HepG2 (cell line): Measurements from ENCODE around the gene HELZ.

Source experiments
- CREB1 ChIP-seq, 2 experiments: fragments of 450-650 bp in 1 of 2; IDR thresholded peaks; 2 replicates each; pipeline ENCODE4 v1.6.1; 2016 to 2017; ENCODE audit warnings: control low read depth in 1 of 2, mild to moderate bottlenecking in 1 of 2, missing compliant biosample characterization in 1 of 2, missing genetic modification characterization in 1 of 2
- EZH2 ChIP-seq: conservative IDR thresholded peaks from 2 replicates; pipeline ENCODE4 v1.6.1; 2012; ENCODE audit warnings: mild to moderate bottlenecking, low read depth, low read length, moderate library complexity
- MAFK ChIP-seq, 2 experiments: IDR thresholded peaks in 1 of 2; conservative IDR thresholded peaks in 1 of 2; 2 replicates each; pipeline ENCODE4 v1.6.1; 2011; ENCODE audit warnings: improper control_type of control experiment in 2 of 2, low read length in 2 of 2
- MEIS1 ChIP-seq: sonication (generic); formaldehyde crosslinking; IDR thresholded peaks from 2 replicates; pipeline ENCODE4 v1.9.0; 2021; ENCODE audit warnings: mild to moderate bottlenecking, missing genetic modification reagents, moderate library complexity, borderline replicate concordance
- POLR2A ChIP-seq, 2 experiments: IDR thresholded peaks; 2 replicates each; pipeline ENCODE4 v1.6.1; 2011; ENCODE audit warnings: low read depth in 2 of 2, low read length in 2 of 2, mild to moderate bottlenecking in 1 of 2, moderate library complexity in 1 of 2; ENCODE audit not compliant: insufficient read depth in 1 of 2
- RBFOX2 ChIP-seq: fragments of 200-400 bp; formaldehyde crosslinking; IDR thresholded peaks from 2 replicates; pipeline ENCODE4 v1.6.1; 2017; ENCODE audit warnings: low read depth, mild to moderate bottlenecking, low read length
- YY1 ChIP-seq: IDR thresholded peaks from 2 replicates; pipeline ENCODE4 v1.6.1; 2011; ENCODE audit warnings: low read length, low read depth, moderate library complexity, mild to moderate bottlenecking; ENCODE audit not compliant: insufficient read depth, insufficient replicate concordance
- ZNF441 ChIP-seq: sonication (generic); formaldehyde crosslinking; IDR thresholded peaks from 2 replicates; pipeline ENCODE4 v1.7.0; 2021; ENCODE audit warnings: missing genetic modification reagents, borderline replicate concordance
- ZNF558 ChIP-seq: sonication (generic); formaldehyde crosslinking; IDR thresholded peaks from 2 replicates; pipeline ENCODE4 v1.9.0; 2022; ENCODE audit warnings: mild to moderate bottlenecking, missing genetic modification reagents, borderline replicate concordance
- ZNF629 ChIP-seq: sonication (generic); formaldehyde crosslinking; conservative IDR thresholded peaks from 2 replicates; pipeline ENCODE4 v1.5.0; 2020; ENCODE audit warnings: missing genetic modification reagents
- ZNF720 ChIP-seq: sonication (generic); formaldehyde crosslinking; IDR thresholded peaks from 2 replicates; pipeline ENCODE4 v1.4.0; 2020; ENCODE audit warnings: missing genetic modification reagents
- TF ChIP-seq, protein P1 (sequence below): sonication (generic); formaldehyde crosslinking; IDR thresholded peaks from 2 replicates; pipeline ENCODE4 v1.5.0; 2020; ENCODE audit warnings: missing genetic modification reagents
- TF ChIP-seq, protein P2 (sequence below): IDR thresholded peaks from 2 replicates; pipeline ENCODE4 v1.6.1; 2012; ENCODE audit warnings: low read depth, low read length, improper control_type of control experiment

DNA sequence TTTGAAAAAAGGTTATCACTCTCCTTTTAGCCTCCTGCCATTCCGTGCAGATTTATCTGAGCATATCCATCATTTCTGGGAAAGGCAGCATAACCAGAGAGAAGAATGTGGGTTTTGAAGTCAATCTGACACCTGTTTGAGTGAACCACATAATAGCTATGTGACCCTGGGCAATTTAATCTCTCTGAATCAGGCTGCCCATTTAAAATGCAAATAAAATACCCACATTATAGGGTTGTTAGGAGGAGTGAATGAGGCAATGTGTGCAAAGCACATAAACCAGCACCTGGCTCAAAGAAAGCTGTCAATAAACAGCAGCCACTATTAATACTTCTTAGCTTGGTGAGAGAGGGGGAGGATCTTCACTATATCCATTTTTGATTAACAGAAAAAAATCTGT lies 112.6 kb downstream of the HELZ start:
- TF ChIP-seq CREB1 (IDR thresholded peaks at IDR 0.05) (no peak), CREB1 (CRISPR knock-in tag; IDR thresholded peaks at IDR 0.05) (no peak), ZNF629 (no peak), POLR2A (IDR thresholded peaks at IDR 0.05; ENCODE audit: insufficient read depth in 1 of 2, low read depth in 2 of 2, low read length in 2 of 2) (no peak), ZNF441 (no peak), EZH2 (no peak), RBFOX2 (no peak), ZNF720 (CRISPR knock-in tag) (no peak), MEIS1 (no peak), YY1 (no peak), ZNF558 (no peak), MAFK (conservative IDR thresholded peaks at IDR 0.05 in 1 of 2, IDR thresholded peaks at IDR 0.05 in 1 of 2; ENCODE audit: low read length in 2 of 2) (no peak)
- TF ChIP-seq, protein P1, sequence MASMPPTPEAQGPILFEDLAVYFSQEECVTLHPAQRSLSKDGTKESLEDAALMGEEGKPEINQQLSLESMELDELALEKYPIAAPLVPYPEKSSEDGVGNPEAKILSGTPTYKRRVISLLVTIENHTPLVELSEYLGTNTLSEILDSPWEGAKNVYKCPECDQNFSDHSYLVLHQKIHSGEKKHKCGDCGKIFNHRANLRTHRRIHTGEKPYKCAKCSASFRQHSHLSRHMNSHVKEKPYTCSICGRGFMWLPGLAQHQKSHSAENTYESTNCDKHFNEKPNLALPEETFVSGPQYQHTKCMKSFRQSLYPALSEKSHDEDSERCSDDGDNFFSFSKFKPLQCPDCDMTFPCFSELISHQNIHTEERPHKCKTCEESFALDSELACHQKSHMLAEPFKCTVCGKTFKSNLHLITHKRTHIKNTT (CRISPR knock-in tag): no peak
- TF ChIP-seq, protein P2, sequence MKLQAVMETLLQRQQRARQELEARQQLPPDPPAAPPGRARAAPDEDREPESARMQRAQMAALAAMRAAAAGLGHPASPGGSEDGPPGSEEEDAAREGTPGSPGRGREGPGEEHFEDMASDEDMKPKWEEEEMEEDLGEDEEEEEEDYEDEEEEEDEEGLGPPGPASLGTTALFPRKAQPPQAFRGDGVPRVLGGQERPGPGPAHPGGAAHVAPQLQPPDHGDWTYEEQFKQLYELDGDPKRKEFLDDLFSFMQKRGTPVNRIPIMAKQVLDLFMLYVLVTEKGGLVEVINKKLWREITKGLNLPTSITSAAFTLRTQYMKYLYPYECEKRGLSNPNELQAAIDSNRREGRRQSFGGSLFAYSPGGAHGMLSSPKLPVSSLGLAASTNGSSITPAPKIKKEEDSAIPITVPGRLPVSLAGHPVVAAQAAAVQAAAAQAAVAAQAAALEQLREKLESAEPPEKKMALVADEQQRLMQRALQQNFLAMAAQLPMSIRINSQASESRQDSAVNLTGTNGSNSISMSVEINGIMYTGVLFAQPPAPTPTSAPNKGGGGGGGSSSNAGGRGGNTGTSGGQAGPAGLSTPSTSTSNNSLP: no peak
